Activated T-helper 17 cell treated with anti-CD3 and anti-CD28 coated beads, Interleukin-2, amount 50 U/mL, for 72 hours (primary cell): Measurements from ENCODE around the gene GMEB2. TPM values are rescaled to one million over a fixed set of nuclear protein-coding genes. Genes with fewer than 3 reads are reported as not detected.
A peak's percentile ranks its signal among the peaks of the same experiment; 100 is the strongest.
"Not testable (repeated sequence)": the region's sequence is repeated elsewhere in the genome, so short reads cannot be mapped to it uniquely, and the experiment has no call there.

Experiments
- ATAC-seq: fragments of 150-1000 bp; cut with Tn5 transposase; replicated peaks from 2 replicates; pipeline ENCODE4 v1.10.0; 2021; ENCODE audit warnings: mild to moderate bottlenecking, moderate library complexity
- H3K27ac Mint-ChIP-seq: one replicate; pipeline ENCODE4 v1.8.0; 2022; ENCODE audit warnings: mixed read lengths
- H3K27me3 Mint-ChIP-seq: one replicate; pipeline ENCODE4 v1.8.0; 2022; ENCODE audit warnings: mixed read lengths
- H3K36me3 Mint-ChIP-seq: one replicate; pipeline ENCODE4 v1.8.0; 2022; ENCODE audit warnings: low read depth, mild to moderate bottlenecking, mixed read lengths
- H3K4me1 Mint-ChIP-seq: one replicate; pipeline ENCODE4 v1.8.0; 2022; ENCODE audit warnings: mixed read lengths
- H3K4me3 Mint-ChIP-seq: one replicate; pipeline ENCODE4 v1.8.0; 2022; ENCODE audit warnings: mild to moderate bottlenecking, mixed read lengths
- H3K9me3 Mint-ChIP-seq: one replicate; pipeline ENCODE4 v1.8.0; 2022; ENCODE audit warnings: mixed read lengths
- total RNA-seq, 2 donors: library from RNA; stranded (reverse); gene quantifications; one replicate each; pipeline ENCODE4 v1.2.3, GENCODE V29; 2022

GMEB2 gene
- total RNA-seq, 2 donors from 2014 or later = 11.5 to 19.6 TPM

GRCh38 chr20:63661959-63662812 is 35.3 kb upstream of the GMEB2 start:
- Mint-ChIP-seq H3K4me1 (peaks cover 5% of the 10 kb centered on the region), H3K9me3 (no peaks in the 10 kb centered on the region), H3K27ac (no peak overlapping the region), H3K4me3 (no peak overlapping the region), H3K36me3 (peaks cover 52% of the 10 kb centered on the region), H3K27me3 (no peaks in the 10 kb centered on the region)
- ATAC-seq = no peak

DNA sequence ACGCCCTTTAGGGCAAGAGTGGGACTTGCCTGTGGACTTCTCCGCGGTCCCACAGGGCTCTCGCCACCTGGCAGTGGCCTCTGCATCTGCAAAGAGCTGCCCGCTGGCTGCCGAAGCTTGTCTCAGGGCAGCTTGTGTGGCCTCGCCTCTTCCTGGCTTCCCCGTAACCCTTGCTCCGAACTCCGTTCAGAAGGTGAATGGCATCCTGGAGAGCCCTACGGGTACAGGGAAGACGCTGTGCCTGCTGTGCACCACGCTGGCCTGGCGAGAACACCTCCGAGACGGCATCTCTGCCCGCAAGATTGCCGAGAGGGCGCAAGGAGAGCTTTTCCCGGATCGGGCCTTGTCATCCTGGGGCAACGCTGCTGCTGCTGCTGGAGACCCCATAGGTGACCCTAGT is 34.2 kb upstream of the GMEB2 start:
- no peaks in the 10 kb centered on the region for H3K9me3 Mint-ChIP-seq

DNA sequence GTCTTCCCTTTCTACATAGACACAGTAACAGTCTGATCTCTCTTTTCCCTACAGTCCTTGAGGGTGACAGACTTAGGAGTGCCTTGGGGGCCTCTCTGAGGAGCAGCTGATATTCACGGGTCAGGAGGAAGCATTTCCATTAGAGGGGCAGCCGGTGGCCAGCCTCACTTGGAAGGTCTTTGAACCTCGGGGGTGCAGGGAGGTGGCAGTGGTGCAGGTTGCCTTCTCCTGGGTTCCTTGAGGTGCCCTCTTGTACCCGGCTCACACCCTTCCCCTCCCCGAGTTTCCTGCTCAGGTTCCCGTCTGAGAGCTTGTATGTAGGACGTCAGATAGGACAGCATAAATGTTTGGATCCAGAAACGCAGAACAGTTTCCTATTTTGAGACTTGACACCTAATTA is 33.7 kb upstream of the GMEB2 start:
- Mint-ChIP-seq H3K27me3 (no peaks in the 10 kb centered on the region), H3K4me3 (no peak overlapping the region), H3K9me3 (no peaks in the 10 kb centered on the region), H3K4me1 (peaks cover 5% of the 10 kb centered on the region), H3K27ac (no peak overlapping the region), H3K36me3 (peaks cover 37% of the 10 kb centered on the region)
- ATAC-seq = no peak

More for the DNA sequence above, 34.2 kb upstream of the GMEB2 start:
- no peak overlapping the region for H3K4me3 Mint-ChIP-seq
- H3K27ac Mint-ChIP-seq = no peak overlapping the region
- ATAC-seq = no peak
- H3K4me1 Mint-ChIP-seq = peaks cover 5% of the 10 kb centered on the region
- peaks cover 42% of the 10 kb centered on the region for H3K36me3 Mint-ChIP-seq
- no peaks in the 10 kb centered on the region for H3K27me3 Mint-ChIP-seq

GRCh38 chr20:63660174-63660573 is 33.3 kb upstream of the GMEB2 start:
- not testable (repeated sequence) for H3K9me3 Mint-ChIP-seq, H3K4me1 Mint-ChIP-seq, H3K27ac Mint-ChIP-seq, ATAC-seq, H3K27me3 Mint-ChIP-seq
- Mint-ChIP-seq H3K36me3 (peaks cover 37% of the 10 kb centered on the region), H3K4me3 (peak overlapping the region; percentile 97)

- no peak for ATAC-seq
Measured at GRCh38 chr20:63659370-63659769, 32.5 kb upstream of the GMEB2 start.

GRCh38 chr20:63658749-63659187 is 31.9 kb upstream of the GMEB2 start:
- ATAC-seq = peak; percentile 7
- peaks cover 9% of the 10 kb centered on the region for H3K4me1 Mint-ChIP-seq
- peaks cover 37% of the 10 kb centered on the region for H3K36me3 Mint-ChIP-seq
- H3K27me3 Mint-ChIP-seq = no peaks in the 10 kb centered on the region
- H3K4me3 Mint-ChIP-seq = peak overlapping the region; percentile 97
- H3K27ac Mint-ChIP-seq = peak overlapping the region; percentile 95
- H3K9me3 Mint-ChIP-seq = no peaks in the 10 kb centered on the region

More at GRCh38 chr20:63659370-63659769, 32.5 kb upstream of the GMEB2 start:
- peaks cover 9% of the 10 kb centered on the region for H3K4me1 Mint-ChIP-seq
- H3K4me3 Mint-ChIP-seq = peak overlapping the region; percentile 97
- H3K9me3 Mint-ChIP-seq = no peaks in the 10 kb centered on the region
- H3K36me3 Mint-ChIP-seq = peaks cover 37% of the 10 kb centered on the region
- H3K27ac Mint-ChIP-seq = peak overlapping the region; percentile 95
- no peaks in the 10 kb centered on the region for H3K27me3 Mint-ChIP-seq

GRCh38 chr20:63657937-63658748 is 31.2 kb upstream of the GMEB2 start, which contains the start of gene RTEL1:
Gene RTEL1, plus strand, starts transcription at chr20:63658312. Its CDS starts 1,091 bp downstream, at chr20:63659403.
- Mint-ChIP-seq H3K4me3 (peak within 1 kb of the TSS; percentile 97), H3K36me3 (peaks cover 37% of the 10 kb centered on the region), H3K4me1 (peaks cover 9% of the 10 kb centered on the region), H3K9me3 (no peaks in the 10 kb centered on the region), H3K27me3 (no peaks in the 10 kb centered on the region), H3K27ac (peak within 1 kb of the TSS; percentile 95)
- ATAC-seq = peak; percentile 89

DNA sequence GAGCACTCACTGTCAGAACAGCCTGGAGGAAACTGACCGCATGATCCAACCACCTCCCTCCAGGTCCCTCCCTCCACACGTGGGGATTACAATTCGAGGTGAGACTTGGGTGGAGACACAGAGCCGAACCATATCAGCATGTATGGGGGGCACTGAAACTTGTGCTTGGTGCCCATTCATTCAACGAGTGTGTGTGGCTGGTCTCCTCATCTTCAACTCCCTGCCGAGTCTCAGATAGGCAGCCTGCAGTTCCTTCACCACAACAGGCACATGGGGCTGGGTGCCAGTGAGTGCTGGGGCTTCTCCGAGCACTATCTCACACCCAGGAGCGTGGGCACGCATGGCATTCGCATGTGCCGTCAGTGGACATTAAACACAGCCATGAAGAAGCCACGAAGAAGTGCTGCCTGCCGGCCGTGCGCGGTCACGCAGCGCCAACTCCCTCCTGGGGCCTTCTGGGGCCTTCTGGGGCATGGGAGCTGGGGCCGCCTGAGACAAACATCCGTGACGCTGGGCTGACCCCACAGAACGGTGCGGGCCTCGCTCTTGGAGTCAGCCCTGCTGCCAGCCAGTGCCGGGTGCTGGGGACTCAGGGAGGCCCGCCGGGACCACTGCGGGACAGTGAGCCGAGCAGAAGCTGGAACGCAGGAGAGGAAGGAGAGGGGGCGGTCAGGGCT is 30.5 kb upstream of the GMEB2 start:
- ATAC-seq = no peak
- H3K27ac Mint-ChIP-seq = peak overlapping the region; percentile 95
- H3K4me3 Mint-ChIP-seq = peak overlapping the region; percentile 97
- H3K4me1 Mint-ChIP-seq = peaks cover 9% of the 10 kb centered on the region
- no peaks in the 10 kb centered on the region for H3K9me3 Mint-ChIP-seq
- peaks cover 34% of the 10 kb centered on the region for H3K36me3 Mint-ChIP-seq
- no peaks in the 10 kb centered on the region for H3K27me3 Mint-ChIP-seq

DNA sequence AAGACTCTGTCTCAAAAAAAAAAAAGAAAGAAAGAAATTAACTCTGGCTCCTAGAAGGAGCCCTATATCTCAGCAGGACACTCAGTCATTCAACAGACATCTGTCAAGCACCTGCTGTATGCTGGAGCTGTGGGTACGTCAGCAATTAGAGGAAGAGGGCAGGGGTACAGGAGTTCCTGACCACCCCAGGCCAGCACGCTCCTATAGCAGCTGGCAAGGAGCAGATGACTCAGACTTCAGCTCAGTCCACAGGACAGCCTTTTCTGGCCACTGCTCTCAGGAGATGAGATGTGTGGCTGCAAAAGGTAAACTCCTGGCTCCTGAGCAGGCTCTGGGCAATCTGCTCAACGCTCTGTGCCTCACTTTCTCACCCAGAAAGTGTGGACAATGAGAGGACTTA is 29.6 kb upstream of the GMEB2 start:
- H3K27me3 Mint-ChIP-seq = no peaks in the 10 kb centered on the region

DNA sequence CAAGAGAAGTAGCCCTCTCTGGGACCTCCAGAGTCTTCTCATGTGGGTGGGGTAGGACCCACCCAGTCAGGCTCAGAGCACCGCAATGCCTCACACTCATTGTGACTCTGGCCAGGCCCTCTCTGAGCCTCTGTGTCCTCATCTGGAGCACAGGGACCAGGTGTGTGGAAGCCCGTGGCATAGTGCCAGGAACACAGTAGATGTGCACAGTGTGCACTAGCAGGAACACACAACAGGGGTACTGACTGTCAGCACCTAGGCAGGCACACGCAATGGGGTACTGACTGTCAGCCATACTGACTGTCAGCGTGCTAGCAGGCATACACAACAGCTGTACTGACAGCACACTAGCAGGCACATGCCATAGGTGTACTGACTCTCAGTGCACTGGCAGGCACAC is 28.3 kb upstream of the GMEB2 start:
- Mint-ChIP-seq H3K36me3 (peaks cover 23% of the 10 kb centered on the region), H3K4me1 (peaks cover 14% of the 10 kb centered on the region), H3K9me3 (no peaks in the 10 kb centered on the region), H3K4me3 (no peak overlapping the region), H3K27ac (no peak overlapping the region), H3K27me3 (no peaks in the 10 kb centered on the region)
- ATAC-seq = no peak

More for the DNA sequence above, 29.6 kb upstream of the GMEB2 start:
- H3K27ac Mint-ChIP-seq = no peak overlapping the region
- no peaks in the 10 kb centered on the region for H3K9me3 Mint-ChIP-seq
- H3K4me1 Mint-ChIP-seq = peaks cover 12% of the 10 kb centered on the region
- H3K36me3 Mint-ChIP-seq = peaks cover 29% of the 10 kb centered on the region
- no peak for ATAC-seq
- H3K4me3 Mint-ChIP-seq = peak overlapping the region; percentile 97

DNA sequence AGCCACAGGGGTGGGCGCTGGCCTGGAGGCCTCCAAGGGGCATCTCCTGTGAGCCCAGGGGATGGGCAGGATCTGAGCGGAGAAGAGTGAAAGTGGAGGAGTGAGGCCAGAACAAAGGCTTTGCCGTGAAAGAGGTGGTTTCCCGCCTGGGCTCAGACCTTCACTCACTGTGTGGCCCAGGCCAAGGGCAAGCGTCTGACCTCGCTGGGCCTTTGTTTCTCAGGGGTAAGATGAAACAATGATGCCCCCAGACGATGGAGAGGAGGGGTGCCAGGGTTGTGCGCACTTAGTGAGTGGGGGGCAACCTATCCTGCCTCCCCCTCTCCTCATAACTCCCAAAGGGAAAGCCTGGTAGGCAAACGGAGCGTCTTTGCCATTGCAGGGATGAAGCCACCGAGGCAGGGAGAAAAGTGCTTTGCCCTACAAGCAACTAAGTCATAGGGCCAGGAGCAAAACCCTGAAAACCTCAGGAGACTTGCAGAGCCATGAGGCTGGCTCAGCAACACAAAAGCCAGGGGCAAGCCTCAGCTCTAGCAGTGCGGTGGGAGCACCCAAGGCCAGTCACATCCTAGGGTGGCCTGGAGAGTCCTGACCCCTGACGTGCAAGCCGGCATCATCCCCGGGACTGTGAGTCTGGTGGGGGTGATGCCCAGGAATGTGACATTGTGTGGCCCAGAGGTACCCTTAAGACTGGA is 27.2 kb upstream of the GMEB2 start:
- Mint-ChIP-seq H3K4me3 (peak overlapping the region; percentile 90), H3K9me3 (no peaks in the 10 kb centered on the region), H3K27me3 (no peaks in the 10 kb centered on the region), H3K27ac (peak overlapping the region; percentile 85), H3K4me1 (peaks cover 14% of the 10 kb centered on the region), H3K36me3 (peaks cover 12% of the 10 kb centered on the region)
- ATAC-seq = peak; percentile 24

- H3K4me1 Mint-ChIP-seq = peaks cover 9% of the 10 kb centered on the region
- no peaks in the 10 kb centered on the region for H3K27me3 Mint-ChIP-seq
- H3K9me3 Mint-ChIP-seq = no peaks in the 10 kb centered on the region
- H3K27ac Mint-ChIP-seq = peak within 1 kb of the TSS; percentile 85
- peak; percentile 72 for ATAC-seq
- peaks cover 4% of the 10 kb centered on the region for H3K36me3 Mint-ChIP-seq
- peak within 1 kb of the TSS; percentile 90 for H3K4me3 Mint-ChIP-seq
Measured at GRCh38 chr20:63653041-63653973, 26.4 kb upstream of the GMEB2 start, which contains the start of gene STMN3. Gene STMN3, minus strand, starts transcription at chr20:63653424. Its CDS starts 79 bp downstream, at chr20:63653345.
